Spleen (tissue), 11 donors: ENCODE measurements around the gene CRLF1. TPM values are rescaled to one million over a fixed set of nuclear protein-coding genes. Genes with fewer than 3 reads are reported as not detected.

ENCODE experiments used
- DNase-seq: peaks from one replicate; pipeline ENCODE4 v3.0.0-alpha.2; 2020
- H3K27ac ChIP-seq, 8 donors: fragments of 200-600 bp; sonication (generic) in 7 of 8; 1 replicate in 4 of 8; 2 replicates in 4 of 8; pipeline versions ENCODE4 v1.5.0 to v1.8.0; 2016 to 2021; ENCODE audit warnings: inconsistent platforms in 4 of 8, mild to moderate bottlenecking in 4 of 8, moderate library complexity in 1 of 8
- H3K27me3 ChIP-seq, 7 donors: fragments of 200-600 bp; sonication (generic) in 6 of 7; replicated peaks in 1 of 7; 1 replicate in 4 of 7; 2 replicates in 3 of 7; pipeline versions ENCODE4 v1.5.0 to v1.8.0; 2016 to 2021; ENCODE audit warnings: inconsistent platforms in 3 of 7, mild to moderate bottlenecking in 1 of 7
- H3K36me3 ChIP-seq, 6 donors: fragments of 200-600 bp; sonication (generic) in 5 of 6; 1 replicate in 4 of 6; 2 replicates in 2 of 6; pipeline versions ENCODE4 v1.5.0 to v1.8.0; 2016 to 2021; ENCODE audit warnings: inconsistent platforms in 2 of 6
- H3K4me1 ChIP-seq, 6 donors: fragments of 200-600 bp; sonication (generic) in 5 of 6; 1 replicate in 3 of 6; 2 replicates in 3 of 6; pipeline versions ENCODE4 v1.5.0 to v1.8.0; 2016 to 2021; ENCODE audit warnings: inconsistent platforms in 3 of 6
- H3K4me3 ChIP-seq, 8 donors: fragments of 200-600 bp; sonication (generic) in 7 of 8; 1 replicate in 4 of 8; 2 replicates in 4 of 8; pipeline versions ENCODE4 v1.5.0 to v1.8.0; 2016 to 2021; ENCODE audit warnings: inconsistent platforms in 4 of 8, mild to moderate bottlenecking in 4 of 8, moderate library complexity in 2 of 8
- H3K9me3 ChIP-seq, 8 donors: fragments of 200-600 bp; sonication (generic) in 7 of 8; 1 replicate in 4 of 8; 2 replicates in 4 of 8; pipeline versions ENCODE4 v1.5.0 to v1.8.0; 2016 to 2021; ENCODE audit warnings: inconsistent platforms in 4 of 8
- CTCF ChIP-seq, 11 experiments: fragments of 200-600 bp in 7 of 11; fragments of 450-650 bp in 4 of 11; sonication (generic) in 4 of 11; IDR thresholded peaks in 8 of 11; conservative IDR thresholded peaks in 3 of 11; 1 replicate in 7 of 11; 2 replicates in 4 of 11; pipeline versions ENCODE4 v1.4.0 to v1.8.0; 2016 to 2021; ENCODE audit warnings: antibody characterized with exemption in 11 of 11, inconsistent platforms in 4 of 11, mild to moderate bottlenecking in 1 of 11
- POLR2A ChIP-seq, 3 donors: fragments of 450-650 bp; IDR thresholded peaks; one replicate each; pipeline ENCODE4 v1.5.1; 2017; ENCODE audit warnings: antibody characterized with exemption in 3 of 3, mild to moderate bottlenecking in 1 of 3
- POLR2AphosphoS5 ChIP-seq, 3 donors: sonication (generic); formaldehyde crosslinking; IDR thresholded peaks; one replicate each; pipeline ENCODE4 v1.5.1; 2017; ENCODE audit warnings: antibody characterized with exemption in 3 of 3
- WGBS, 5 donors: extraction: QIAGEN DNeasy Blood & Tissue Kit in 3 of 5; methylation state at CpG; one replicate each; pipeline versions ENCODE4 v1.1.5 to v1.1.7; 2013 to 2018; 5-methylcytosine and 5-hydroxymethylcytosine counted together
- intact Hi-C: fragments of 100-400 bp; cut with DNase I; formaldehyde crosslinking; loops from one replicate; pipeline ENCODE4 v1.15.0; 2023; ENCODE audit warnings: low total_unique reads
- polyA plus RNA-seq, 3 donors: library from polyadenylated mRNA; stranded (reverse); fragments of 200-250 nt; gene quantifications; one replicate each; pipeline ENCODE4 v1.2.1, GENCODE V29; 2013
- total RNA-seq, 7 donors: library from RNA; depleted of rRNA in 3 of 7; stranded (reverse); fragments of >200 nt in 3 of 7; fragmentation: NEBNext Ultra II Directional in 4 of 7; extraction: Animal tissue kit (Norgen Biotek cat#: 25700) in 4 of 7; gene quantifications; one replicate each; pipeline versions ENCODE4 v1.1.0 to v1.2.1, GENCODE V29; 2016 to 2021
- donor health status: healthy with polysubstance abuse.
- donor health status: DM: no; HTN: no; CAD: no; lungs with moderate emphysema.
- donor health status: DM: no; HTN: no; CAD: no.
- donor health status: Bipolar disorder and iron deficiency.
- donor health status: healthy.
- donor health status: DM: no; HTN: no; CAD: no.
- donor health status: DM: yes; HTN: yes; CAD: no.

Gene CRLF1
- total and polyA plus RNA-seq, 10 donors = 0.20 to 8.0 (median 2.6) TPM; not detected in 1

GRCh38 chr19:18610245-18610555 lies 3.6 kb upstream of the CRLF1 start:
- TF ChIP-seq POLR2AphosphoS5 (IDR thresholded peaks at IDR 0.05) = no peak
- no peak for TF ChIP-seq POLR2A (IDR thresholded peaks at IDR 0.05)
- no peak for TF ChIP-seq CTCF (IDR thresholded peaks at IDR 0.05 in 8 of 11, conservative IDR thresholded peaks at IDR 0.05 in 3 of 11)
- 23 to 48% (median 32%) methylated on average over 3 of the region's 3 CpGs for WGBS, 5 donors
- H3K27me3 ChIP-seq = peaks cover 22 to 98% (median 95%) of the 10 kb centered on the region in 7 donors
- peaks cover 31 to 65% (median 54%) of the 10 kb centered on the region in 6 donors for H3K4me1 ChIP-seq
- no peak overlapping the region for H3K4me3 ChIP-seq
- intact Hi-C loops = no loop called here
- no peak overlapping the region for H3K27ac ChIP-seq
- no peak for DNase-seq
- H3K9me3 ChIP-seq = no peaks in the 10 kb centered on the region
- no peaks in the 10 kb centered on the region for H3K36me3 ChIP-seq

- no peak for DNase-seq
- peaks cover 31 to 69% (median 54%) of the 10 kb centered on the region in 6 donors for H3K4me1 ChIP-seq
These were observed 3.1 kb upstream of the CRLF1 start for GRCh38 chr19:18609717-18610051.

GRCh38 chr19:18608805-18609716 lies 2.5 kb upstream of the CRLF1 start:
- intact Hi-C loops = no loop called here
- Histone ChIP-seq H3K4me1 (peaks cover 31 to 75% (median 56%) of the 10 kb centered on the region in 6 donors), H3K9me3 (no peaks in the 10 kb centered on the region), H3K27me3 (peaks cover 28 to 98% (median 95%) of the 10 kb centered on the region in 7 donors), H3K36me3 (no peaks in the 10 kb centered on the region), H3K27ac (no peak overlapping the region), H3K4me3 (no peak overlapping the region)
- DNase-seq = no peak
- TF ChIP-seq POLR2A (IDR thresholded peaks at IDR 0.05) (no peak), CTCF (IDR thresholded peaks at IDR 0.05 in 8 of 11, conservative IDR thresholded peaks at IDR 0.05 in 3 of 11) (no peak), POLR2AphosphoS5 (IDR thresholded peaks at IDR 0.05) (no peak)
- WGBS, 5 donors = 29 to 43% (median 38%) methylated on average over 9 of the region's 9 CpGs

More at GRCh38 chr19:18609717-18610051, 3.1 kb upstream of the CRLF1 start:
- 30 to 51% (median 37%) methylated on average over 2 of the region's 2 CpGs for WGBS, 5 donors
- Histone ChIP-seq H3K36me3 (no peaks in the 10 kb centered on the region), H3K27me3 (peaks cover 22 to 98% (median 95%) of the 10 kb centered on the region in 7 donors), H3K4me3 (no peak overlapping the region), H3K27ac (no peak overlapping the region), H3K9me3 (no peaks in the 10 kb centered on the region)
- intact Hi-C loops = no loop called here
- TF ChIP-seq POLR2A (IDR thresholded peaks at IDR 0.05) (no peak), CTCF (IDR thresholded peaks at IDR 0.05 in 8 of 11, conservative IDR thresholded peaks at IDR 0.05 in 3 of 11) (no peak), POLR2AphosphoS5 (IDR thresholded peaks at IDR 0.05) (no peak)

GRCh38 chr19:18608102-18608804 lies 1.7 kb upstream of the CRLF1 start:
- Histone ChIP-seq H3K27ac (no peak overlapping the region), H3K4me1 (peaks cover 31 to 78% (median 57%) of the 10 kb centered on the region in 6 donors), H3K27me3 (peaks cover 32 to 98% (median 95%) of the 10 kb centered on the region in 7 donors), H3K9me3 (no peaks in the 10 kb centered on the region), H3K36me3 (no peaks in the 10 kb centered on the region), H3K4me3 (no peak overlapping the region)
- WGBS, 5 donors = 14 to 21% (median 15%) methylated on average over 5 of the region's 5 CpGs
- no peak for DNase-seq
- intact Hi-C loops = no loop called here
- TF ChIP-seq POLR2A (IDR thresholded peaks at IDR 0.05) (no peak), POLR2AphosphoS5 (IDR thresholded peaks at IDR 0.05) (no peak), CTCF (IDR thresholded peaks at IDR 0.05 in 8 of 11, conservative IDR thresholded peaks at IDR 0.05 in 3 of 11) (no peak)
